UCSD-AML1 (cell line): Measurements from ENCODE around the gene TRIM52.

Experiments used
- DNase-seq: peaks from one replicate; lab custom pipeline; 2025; ENCODE audit not compliant: unreplicated experiment; lab: John Stamatoyannopoulos, UW

The TRIM52 gene

GRCh38 chr5:181259283-181259682 lies 1.7 kb downstream of the TRIM52 start:
- no peak for DNase-seq

GRCh38 chr5:181258576-181258975 lies 2.4 kb downstream of the TRIM52 start:
- no peak for DNase-seq

- DNase-seq, result no peak
Observed at GRCh38 chr5:181255836-181256578, 4.9 kb downstream of the TRIM52 start.

DNA sequence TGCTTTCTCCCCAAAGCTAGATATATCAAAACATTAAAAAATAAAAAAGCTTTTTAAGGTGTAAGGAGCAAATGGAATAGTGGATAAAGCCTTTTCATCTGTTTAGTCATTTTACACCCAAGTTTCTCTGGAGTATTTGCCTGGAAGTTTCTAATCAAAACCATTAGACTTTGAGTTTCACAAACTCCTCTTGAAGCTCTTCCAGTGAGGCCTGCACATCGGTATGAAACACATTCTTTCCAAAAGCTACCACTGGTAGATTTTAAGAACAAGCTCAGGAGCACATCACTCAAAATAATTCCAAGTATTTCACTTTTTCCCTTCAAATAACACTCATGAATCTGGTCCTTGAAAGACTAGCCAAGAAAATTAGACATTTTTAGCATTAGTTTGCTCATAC lies 5.7 kb downstream of the TRIM52 start:
- no peak for DNase-seq

GRCh38 chr5:181248277-181248676 lies 12.7 kb downstream of the TRIM52 start:
- no peak for DNase-seq

- DNase-seq, result no peak
Observed at GRCh38 chr5:181246276-181247049, 14.5 kb downstream of the TRIM52 start.

DNA sequence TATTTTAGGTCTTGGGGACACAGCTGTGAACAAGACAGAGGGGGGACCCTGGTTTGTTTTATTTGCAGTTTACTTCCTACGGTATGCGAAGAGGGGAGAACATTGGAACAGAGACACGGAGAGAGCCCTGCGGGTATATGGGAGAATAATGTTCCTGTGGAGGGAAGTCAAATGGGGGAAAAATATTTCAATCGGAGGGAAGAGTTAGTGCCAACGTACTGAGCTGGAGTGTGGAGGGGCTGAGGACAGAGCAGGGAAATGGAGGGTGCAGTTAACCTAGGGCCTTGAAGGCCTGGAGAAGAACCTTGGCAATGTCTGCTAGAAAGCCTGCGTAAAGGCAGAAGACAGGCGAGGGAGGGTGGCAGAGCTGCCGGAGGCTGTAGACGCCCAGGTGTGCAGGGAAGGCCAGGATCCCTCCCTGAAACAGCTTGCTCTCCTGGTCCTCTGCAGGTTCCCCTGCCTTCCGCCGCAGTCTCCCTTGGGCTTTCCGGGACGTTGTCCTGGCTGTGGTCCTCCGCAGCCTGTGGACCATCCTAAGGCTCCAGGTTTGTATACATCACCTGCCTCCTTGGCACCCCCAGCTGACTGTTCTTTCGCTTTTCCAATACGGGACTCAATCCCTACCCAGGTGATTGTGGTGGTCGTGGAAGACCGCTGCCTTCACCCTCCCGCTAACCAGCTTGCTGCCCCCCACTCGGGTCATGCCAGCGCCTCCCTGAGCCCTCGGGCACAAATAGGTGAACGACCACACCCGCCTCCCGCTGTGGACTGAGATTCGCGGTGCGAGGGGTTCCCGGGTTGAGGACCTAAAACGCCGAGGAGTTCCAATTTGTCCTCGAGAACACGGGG lies 15.3 kb downstream of the TRIM52 start:
- DNase-seq, result no peak

DNA sequence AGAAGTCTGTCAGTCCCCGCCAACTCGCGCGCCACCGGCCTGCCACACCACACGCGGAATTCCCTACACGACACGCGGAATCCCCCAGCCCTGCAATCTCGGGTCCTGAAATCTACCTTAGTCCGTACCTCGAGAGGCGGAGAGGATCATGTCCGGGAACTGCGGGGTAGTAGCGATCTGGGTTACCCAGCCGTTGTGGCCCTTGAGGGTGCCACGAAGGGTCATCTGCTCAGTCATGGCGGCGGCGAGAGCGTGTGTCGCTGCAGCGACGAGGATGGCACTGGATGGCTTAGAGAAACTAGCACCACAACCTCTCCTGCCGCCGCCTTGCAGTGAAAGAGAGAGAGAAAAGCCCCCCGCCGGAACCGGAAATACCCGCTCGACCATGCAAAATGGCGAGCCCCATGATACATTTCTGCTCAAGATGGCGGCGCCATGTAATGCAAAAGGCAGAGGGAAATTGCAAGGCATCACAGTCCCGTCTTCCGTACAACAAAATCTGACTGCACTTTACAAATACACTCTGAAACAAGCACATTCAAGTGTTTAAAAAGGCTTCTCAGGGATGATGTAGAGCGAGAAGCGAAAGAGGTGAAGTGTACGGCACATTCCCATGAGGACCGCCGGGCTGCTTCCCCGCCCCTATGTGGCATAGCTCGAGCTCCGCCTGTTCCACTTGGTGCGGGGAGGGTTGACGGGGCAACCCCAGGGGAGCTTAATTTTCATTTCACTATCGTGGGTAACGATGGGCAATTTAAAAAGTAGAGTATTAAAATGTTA lies 17.2 kb downstream of the TRIM52 start, which contains the start of gene RACK1:
Gene RACK1, minus strand, starts transcription at position 343 of the 780 bp plus-strand sequence. Its CDS starts 106 bp downstream, at position 237.
- DNase-seq, result no peak

GRCh38 chr5:181243018-181243563 lies 17.9 kb downstream of the TRIM52 start:
- no peak for DNase-seq

- DNase-seq, result no peak
Observed at GRCh38 chr5:181242031-181242451, 18.9 kb downstream of the TRIM52 start.

- DNase-seq, result no peak
Observed at GRCh38 chr5:181241393-181241975, 19.5 kb downstream of the TRIM52 start.

- no peak for DNase-seq
Observed at GRCh38 chr5:181239062-181239663, 21.8 kb downstream of the TRIM52 start.

- DNase-seq, result no peak
Observed at GRCh38 chr5:181237729-181238385, 23.1 kb downstream of the TRIM52 start.

DNA sequence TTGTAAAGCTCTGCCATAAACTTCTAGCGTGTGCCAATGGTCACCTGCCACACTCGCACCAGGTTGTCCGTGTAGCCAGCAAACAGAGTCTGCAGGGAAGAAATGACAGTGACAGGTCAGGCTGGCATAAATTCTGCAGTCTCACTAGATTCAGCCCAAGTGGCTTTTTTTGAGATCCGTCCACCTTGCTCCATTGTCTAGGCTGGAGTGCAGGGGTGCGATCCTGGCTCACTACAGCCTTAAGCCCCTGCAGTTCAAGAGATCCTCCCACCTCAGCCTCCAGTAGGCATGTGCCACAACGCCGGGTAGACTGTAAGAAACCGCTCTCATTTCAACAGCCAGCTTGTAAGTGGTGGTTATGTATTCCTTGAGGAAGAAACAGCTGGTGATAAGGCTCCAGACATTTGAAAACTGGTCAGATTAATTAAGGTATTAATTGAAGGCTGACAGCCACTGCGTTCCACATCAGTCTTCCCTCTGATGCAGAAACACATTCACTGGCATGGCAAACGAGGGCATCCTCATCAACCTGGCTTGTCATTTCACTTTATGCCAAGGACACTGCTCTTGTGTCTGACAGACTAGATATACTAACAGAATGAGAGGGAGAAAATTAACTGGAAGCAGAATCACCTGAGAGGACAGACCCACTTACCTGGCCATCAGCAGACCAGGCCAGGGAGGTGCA lies 23.8 kb downstream of the TRIM52 start:
- DNase-seq, result no peak

GRCh38 chr5:181236471-181236870 lies 24.5 kb downstream of the TRIM52 start:
- DNase-seq, result no peak

GRCh38 chr5:181235689-181236366 lies 25.1 kb downstream of the TRIM52 start:
- no peak for DNase-seq

DNA sequence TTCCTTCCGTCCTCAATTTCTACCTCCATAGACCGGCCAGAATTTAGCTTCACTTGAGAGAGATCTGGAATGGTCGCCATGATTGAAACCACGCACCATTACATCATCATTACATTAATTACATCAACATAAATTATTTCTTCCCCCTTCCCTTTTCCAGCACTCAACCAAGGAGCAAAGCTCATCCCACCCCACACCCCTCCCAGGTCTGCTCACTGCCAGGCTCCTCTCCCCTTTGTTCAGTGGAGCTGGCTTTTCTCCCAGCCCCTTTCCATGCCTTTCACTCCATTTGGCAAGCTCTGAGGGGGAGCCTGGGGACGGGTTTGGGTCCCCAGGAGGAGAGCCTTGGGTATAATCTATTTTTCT lies 25.6 kb downstream of the TRIM52 start:
- no peak for DNase-seq
